K562 (cell line): ENCODE data around the gene LTBP2. TPM values are rescaled to one million over a fixed set of nuclear protein-coding genes. Genes with fewer than 3 reads are reported as not detected.

ENCODE experiments used
- ATAC-seq: fragments of 200-7000 bp; cut with Tn5 transposase; 3 replicates; pipeline ENCODE4 v1.9.1; 2020; ENCODE audit warnings: moderate library complexity
- BruUV-seq: library from RNA; stranded (reverse); fragments of 400-500 nt; replicated peaks from 2 replicates; lab custom pipeline; 2021; lab: Mats Ljungman, UMichigan
- CTCF ChIA-PET: fragments of 300-600 bp; formaldehyde crosslinking; extraction: SDS; loops from one replicate; lab custom pipeline; 2021; ENCODE audit warnings: low intra/inter-chr PET ratio; lab: Yijun Ruan, JAX
- POLR2A ChIA-PET: fragments of 300-600, 350-650 bp; sonication (Branson Sonifier 250); formaldehyde crosslinking; extraction: SDS; loops from one replicate; lab custom pipeline; 2021; ENCODE audit warnings: antibody characterized with exemption, inconsistent platforms; lab: Yijun Ruan, JAX
- DNase-seq, 4 experiments: peaks; one replicate each; pipeline versions ENCODE4 v3.0.0 to v3.0.0-alpha.2; 2011 to 2018; ENCODE audit warnings: low spot score in 3 of 4, mixed read lengths in 3 of 4; ENCODE audit errors: extremely low read depth in 1 of 4
- FAIRE-seq: peaks from 2 replicates; lab custom pipeline; 2011; peaks lifted over from hg19 to GRCh38; lab: Jason Lieb, UNC
- H2AFZ ChIP-seq: 2 replicates; pipeline ENCODE4 v1.6.0; 2011; ENCODE audit warnings: low read depth, low read length, control low read depth, inconsistent platforms
- H3K27ac ChIP-seq: fragments of 200-600 bp; 3 replicates; pipeline ENCODE4 v1.8.0; 2011; ENCODE audit warnings: low read depth, mild to moderate bottlenecking, control low read depth, inconsistent platforms, low read length, moderate library complexity, mixed read lengths; ENCODE audit errors: extremely low read depth
- H3K27me3 ChIP-seq, 2 experiments: fragments of 300-600 bp in 1 of 2; 2 replicates in 1 of 2; 3 replicates in 1 of 2; pipeline versions ENCODE4 v1.6.0 to v1.8.0; 2011; ENCODE audit warnings: inconsistent platforms in 2 of 2, low read length in 2 of 2, mild to moderate bottlenecking in 1 of 2, mixed read lengths in 1 of 2, moderate library complexity in 1 of 2; ENCODE audit not compliant: control insufficient read depth in 2 of 2, insufficient read depth in 2 of 2
- H3K36me3 ChIP-seq: fragments of 300-600 bp; 3 replicates; pipeline ENCODE4 v1.8.0; 2011; ENCODE audit warnings: mild to moderate bottlenecking, low read length, inconsistent platforms; ENCODE audit not compliant: control insufficient read depth, insufficient read depth
- H3K4me1 ChIP-seq, 2 experiments: fragments of 200-600 bp in 1 of 2; replicated peaks in 1 of 2; 2 replicates in 1 of 2; 3 replicates in 1 of 2; pipeline versions ENCODE4 v1.5.1 to v1.8.0; 2011; ENCODE audit warnings: inconsistent platforms in 2 of 2, low read length in 2 of 2, mild to moderate bottlenecking in 1 of 2, mixed read lengths in 1 of 2, moderate library complexity in 1 of 2; ENCODE audit not compliant: control insufficient read depth in 2 of 2, insufficient read depth in 2 of 2
- H3K4me2 ChIP-seq: 2 replicates; pipeline ENCODE4 v1.6.1; 2011; ENCODE audit warnings: low read length, control low read depth, inconsistent platforms, mixed read lengths; ENCODE audit not compliant: insufficient read depth
- H3K4me3 ChIP-seq: fragments of 200-600 bp; sonication (generic), shearing (Covaris generic); 2 replicates; pipeline ENCODE4 v1.5.1; 2016; ENCODE audit warnings: control low read depth, inconsistent platforms
- H3K79me2 ChIP-seq: fragments of 200-600 bp; 3 replicates; pipeline ENCODE4 v1.8.0; 2011; ENCODE audit warnings: low read length, inconsistent platforms; ENCODE audit not compliant: control insufficient read depth, insufficient read depth
- H3K9ac ChIP-seq, 2 experiments: 2 replicates each; pipeline versions ENCODE4 v1.6.0 to v1.6.1; 2011; ENCODE audit warnings: low read depth in 2 of 2, low read length in 2 of 2, control low read depth in 1 of 2, inconsistent platforms in 1 of 2, mild to moderate bottlenecking in 1 of 2, mixed read lengths in 1 of 2; ENCODE audit not compliant: insufficient read depth in 1 of 2
- H3K9me1 ChIP-seq: one replicate; pipeline ENCODE4 v1.6.0; 2011; ENCODE audit warnings: inconsistent platforms, mild to moderate bottlenecking, low read length, moderate library complexity; ENCODE audit not compliant: control insufficient read depth, insufficient read depth
- H3K9me3 ChIP-seq: replicated peaks from 2 replicates; pipeline ENCODE4 v1.5.1; 2011; ENCODE audit warnings: low read depth, low read length, inconsistent platforms; ENCODE audit not compliant: control insufficient read depth, insufficient read depth
- H4K20me1 ChIP-seq: replicated peaks from 2 replicates; pipeline ENCODE4 v1.6.1; 2011; ENCODE audit warnings: low read length, inconsistent platforms, mixed read lengths; ENCODE audit not compliant: control insufficient read depth, insufficient read depth
- ARID3A ChIP-seq: IDR thresholded peaks from 2 replicates; pipeline ENCODE4 v1.6.1; 2012; ENCODE audit warnings: low read depth, low read length, improper control_type of control experiment, borderline replicate concordance
- ATF1 ChIP-seq, 2 experiments: fragments of 450-650 bp in 1 of 2; IDR thresholded peaks; 2 replicates each; pipeline ENCODE4 v1.6.1; 2016; ENCODE audit warnings: missing compliant biosample characterization in 1 of 2, missing genetic modification characterization in 1 of 2
- ATF7 ChIP-seq: fragments of 450-650 bp; IDR thresholded peaks from 2 replicates; pipeline ENCODE4 v1.7.1; 2014; ENCODE audit warnings: mild to moderate bottlenecking, moderate library complexity
- CBX1 ChIP-seq: sonication (generic); IDR thresholded peaks from 2 replicates; pipeline ENCODE4 v1.6.1; 2016; ENCODE audit warnings: antibody characterized with exemption, low read depth, mild to moderate bottlenecking
- FOXK2 ChIP-seq, 2 experiments: fragments of 450-650 bp; IDR thresholded peaks in 1 of 2; conservative IDR thresholded peaks in 1 of 2; 2 replicates each; pipeline ENCODE4 v1.6.1; 2016; ENCODE audit warnings: low read depth in 2 of 2, mild to moderate bottlenecking in 1 of 2
- HES1 ChIP-seq: fragments of 450-650 bp; IDR thresholded peaks from 2 replicates; pipeline ENCODE4 v1.6.1; 2016; ENCODE audit warnings: low read depth, mild to moderate bottlenecking, moderate library complexity
- HLTF ChIP-seq: fragments of 450-650 bp; IDR thresholded peaks from 2 replicates; pipeline ENCODE4 v1.6.1; 2016
- KDM1A ChIP-seq, 2 experiments: fragments of 450-650 bp; IDR thresholded peaks; 2 replicates each; pipeline ENCODE4 v1.6.1; 2016; ENCODE audit warnings: mild to moderate bottlenecking in 2 of 2
- MTA2 ChIP-seq: fragments of 450-650 bp; IDR thresholded peaks from 2 replicates; pipeline ENCODE4 v1.6.1; 2016; ENCODE audit warnings: low read depth
- MYC ChIP-seq, 2 experiments: fragments of 250-450 bp in 1 of 2; sonication (Bioruptor Pico) in 1 of 2; IDR thresholded peaks; 2 replicates each; pipeline versions ENCODE4 v1.5.1 to v1.6.1; 2012 to 2021; ENCODE audit warnings: low read depth in 2 of 2, borderline replicate concordance in 1 of 2, improper control_type of control experiment in 1 of 2, low read length in 1 of 2, mild to moderate bottlenecking in 1 of 2, moderate library complexity in 1 of 2
- PML ChIP-seq: IDR thresholded peaks from 2 replicates; pipeline ENCODE4 v1.6.1; 2012; ENCODE audit warnings: low read length, inconsistent platforms
- RBM22 ChIP-seq: fragments of 200-400 bp; formaldehyde crosslinking; IDR thresholded peaks from 2 replicates; pipeline ENCODE4 v1.6.1; 2018; ENCODE audit warnings: low read length, low read depth; ENCODE audit not compliant: poor library complexity, severe bottlenecking
- SAP30 ChIP-seq: fragments of 200-600 bp; sonication (generic); IDR thresholded peaks from 2 replicates; pipeline ENCODE4 v1.6.1; 2012; ENCODE audit warnings: borderline replicate concordance, low read depth, mild to moderate bottlenecking, moderate library complexity, low read length, control low read depth, inconsistent platforms; ENCODE audit not compliant: insufficient read depth, poor library complexity, severe bottlenecking
- ZNF124 ChIP-seq: sonication (generic); formaldehyde crosslinking; IDR thresholded peaks from 2 replicates; pipeline ENCODE4 v1.8.1; 2022; ENCODE audit warnings: missing genetic modification reagents
- ZNF212 ChIP-seq: fragments of 450-650 bp; formaldehyde crosslinking; IDR thresholded peaks from 2 replicates; pipeline ENCODE4 v1.4.0; 2020; ENCODE audit warnings: mild to moderate bottlenecking
- ZNF609 ChIP-seq: sonication (generic); formaldehyde crosslinking; IDR thresholded peaks from 2 replicates; pipeline ENCODE4 v1.8.1; 2023; ENCODE audit warnings: missing genetic modification reagents, mild to moderate bottlenecking, borderline replicate concordance
- ZNF778 ChIP-seq: fragments of 450-650 bp; formaldehyde crosslinking; IDR thresholded peaks from 2 replicates; pipeline ENCODE4 v1.4.0; 2020; ENCODE audit warnings: mild to moderate bottlenecking, moderate library complexity
- WGBS: fragments of 100-300 bp; shearing (Covaris generic); methylation state at CpG from one replicate; pipeline ENCODE4 v1.1.6; 2016; ENCODE audit warnings: low coverage, mixed read lengths; ENCODE audit not compliant: insufficient coverage; ENCODE audit errors: missing lambda C conversion rate; 5-methylcytosine and 5-hydroxymethylcytosine counted together
- in situ Hi-C: fragments of 300-500 bp; cut with MboI; formaldehyde crosslinking; loops from 4 replicates; pipeline ENCODE4 v1.15.0; 2018; ENCODE audit warnings: inconsistent platforms, mixed read lengths
- intact Hi-C: fragments of 100-400 bp; cut with micrococcal nuclease; formaldehyde crosslinking; loops from 2 replicates; pipeline ENCODE4 v1.14.2; 2022
- polyA plus RNA-seq, 8 experiments: library from polyadenylated mRNA; depleted of rRNA in 4 of 8; stranded (reverse) in 5 of 8; unstranded in 3 of 8; fragments of >200 nt; fragmentation: Nextera tagmentation in 2 of 8; fragmentation: Illumina TruSeq in 1 of 8; extraction: Ambion mirVana in 2 of 8; extraction: Trizol in 1 of 8; gene quantifications; 2 replicates each; pipeline versions ENCODE4 v1.2.1 to v1.2.3, GENCODE V29; 2011 to 2014; ENCODE audit warnings: inconsistent platforms in 1 of 8, missing spikeins in 1 of 8
- total RNA-seq, 7 experiments: library from RNA; depleted of rRNA in 6 of 7; stranded (reverse); fragments of >200 nt in 6 of 7; fragmentation: Illumina TruSeq in 2 of 7; extraction: Trizol in 2 of 7; gene quantifications; 2 replicates each; pipeline versions ENCODE4 v1.2.1 to v1.2.3, GENCODE V29; 2011 to 2021; ENCODE audit warnings: low replicate concordance in 1 of 7

Gene LTBP2
- total and polyA plus RNA-seq, 9 of the 15 experiments (the other 6 are each of a cell fraction or from before 2014, with no cell fraction given): under 0.01 to 0.18 (median 0.03) TPM; not detected in 3

GRCh38 chr14:74533576-74533975 is 78.5 kb downstream of the LTBP2 start:
- Histone ChIP-seq H3K4me2 (no peak overlapping the region), H3K27ac (no peak overlapping the region), H3K9me3 (no peaks in the 10 kb centered on the region), H3K36me3 (no peaks in the 10 kb centered on the region), H3K4me3 (no peak overlapping the region), H3K27me3 (peaks cover 0 to 26% of the 10 kb centered on the region in 2 experiments; a peak in 2 of 5 replicates), H3K79me2 (no peaks in the 10 kb centered on the region), H4K20me1 (no peaks in the 10 kb centered on the region), H2AFZ (no peak overlapping the region), H3K9me1 (no peaks in the 10 kb centered on the region), H3K9ac (no peak overlapping the region)
- POLR2A ChIA-PET: no interaction called here
- in situ Hi-C loops: no loop called here
- intact Hi-C loops: no loop called here
- DNase-seq (no peak), FAIRE-seq (no peak)
- no TSS peak for BruUV-seq
- CTCF ChIA-PET: no interaction called here
- TF ChIP-seq HES1: no peak
- no peak for TF ChIP-seq ZNF124
- TF ChIP-seq ARID3A: no peak
- no peak for TF ChIP-seq CBX1
- TF ChIP-seq HLTF: no peak
- no peak for TF ChIP-seq MTA2
- no peak for TF ChIP-seq KDM1A (IDR thresholded peaks at IDR 0.05)
- no peak for TF ChIP-seq ATF7
- no peak for TF ChIP-seq RBM22
- no peak for TF ChIP-seq ZNF212 (CRISPR knock-in tag)
- TF ChIP-seq ATF1 (CRISPR knock-in tag; IDR thresholded peaks at IDR 0.05): no peak
- TF ChIP-seq ATF1 (tag; IDR thresholded peaks at IDR 0.05): no peak
- TF ChIP-seq ZNF609 (CRISPR knock-in tag): no peak
- TF ChIP-seq SAP30: no peak
- TF ChIP-seq MYC (IDR thresholded peaks at IDR 0.05; ENCODE audit: low read depth, low read length): no peak
- TF ChIP-seq MYC (CRISPR knock-in tag; IDR thresholded peaks at IDR 0.05; ENCODE audit: borderline replicate concordance, low read depth): no peak
- TF ChIP-seq PML: no peak
- no peak for TF ChIP-seq ZNF778
- TF ChIP-seq FOXK2 (conservative IDR thresholded peaks at IDR 0.05 in 1 of 2, IDR thresholded peaks at IDR 0.05 in 1 of 2; ENCODE audit: low read depth in 2 of 2): no peak
- TF ChIP-seq, all 486 proteins: peak for 0
- ATAC-seq: no peak
- WGBS: 0% methylated on average over 5 of the region's 7 CpGs
- peaks cover 0 to 13% of the 10 kb centered on the region in 2 experiments; a peak in 3 of 5 replicates for H3K4me1 ChIP-seq
